ENCODE results near the gene ARHGAP26.

ARHGAP26 gene

DNA sequence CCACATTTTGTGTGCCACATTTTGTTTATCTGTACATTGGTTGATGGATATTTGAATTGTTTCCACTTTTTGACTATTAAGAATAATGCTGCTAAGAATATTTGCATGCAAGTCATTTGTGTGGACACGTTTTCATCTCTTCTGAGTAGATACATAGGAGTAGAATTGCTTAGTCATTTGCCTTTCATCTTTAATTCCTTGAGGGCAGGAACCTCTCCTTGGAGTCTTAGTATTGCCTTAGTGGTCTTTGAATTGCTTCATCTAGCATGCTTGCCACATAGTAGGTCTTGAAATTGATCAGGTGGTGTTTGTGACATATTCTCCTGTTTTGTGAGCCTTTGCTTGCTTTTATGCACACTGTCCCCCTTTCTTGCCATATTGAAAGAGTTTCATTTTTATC, 504.8 kb downstream of the ARHGAP26 start:
- DNase-seq = no peak

DNA sequence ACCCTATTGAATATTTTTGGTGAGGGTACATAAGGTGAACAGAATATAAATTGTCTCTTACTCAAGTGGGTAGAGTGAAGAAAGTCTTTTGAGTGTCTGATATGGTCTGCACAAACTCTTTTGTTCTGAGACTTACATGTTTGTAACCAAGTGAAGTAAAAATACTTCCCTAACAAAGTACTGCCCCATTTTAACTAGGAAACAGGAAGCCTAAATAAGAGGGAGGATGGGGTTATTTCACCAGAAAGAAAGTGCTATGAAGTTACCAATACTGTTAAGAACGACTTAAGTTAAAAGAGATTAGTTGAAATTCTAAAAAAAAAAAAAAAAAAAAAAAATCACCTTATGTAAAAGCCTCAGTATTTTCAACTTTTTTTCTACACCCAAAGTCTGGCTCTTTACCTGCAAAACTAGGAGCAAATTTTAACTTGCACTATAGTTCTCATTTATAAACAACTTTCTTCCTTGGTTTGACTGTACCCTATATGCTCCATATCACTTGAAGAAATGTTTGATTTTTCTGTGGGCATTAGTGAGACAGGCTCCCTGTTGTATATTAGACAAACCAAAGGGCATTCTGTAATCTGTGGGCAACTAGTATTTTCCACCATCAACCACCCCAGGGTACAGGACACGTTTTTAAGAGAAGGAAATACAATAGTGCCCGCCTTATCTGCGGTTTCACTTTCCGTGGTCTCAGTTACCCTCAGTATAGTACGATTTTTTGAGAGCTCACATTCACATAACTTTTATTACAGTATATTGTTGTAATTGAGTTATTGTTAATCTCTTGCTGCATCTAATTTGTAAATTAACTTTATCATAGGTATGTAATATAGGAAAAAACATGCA, 505.6 kb downstream of the ARHGAP26 start:
- DNase-seq = no peak

DNA sequence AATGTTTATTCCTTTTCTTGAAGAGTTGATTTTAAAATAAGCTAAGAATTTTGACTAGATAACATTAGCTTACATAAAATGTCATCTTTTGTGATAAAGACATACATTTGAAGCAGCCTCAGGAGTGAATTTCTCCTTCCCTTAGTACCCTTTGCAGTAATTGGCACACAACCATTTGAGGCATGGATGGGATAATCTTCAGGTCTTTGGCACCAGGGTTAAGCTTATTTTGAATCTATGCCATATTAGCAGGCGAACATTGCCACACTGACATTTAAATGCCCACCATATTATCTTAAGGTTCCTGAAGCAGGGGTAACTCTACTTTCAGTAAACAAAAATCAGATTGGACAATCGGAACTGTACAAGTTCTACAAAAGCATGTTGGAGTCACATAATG, 507.4 kb downstream of the ARHGAP26 start:
- DNase-seq = no peak

All from NCI-H1048 (cell line).